HG02798 (cell line): ENCODE data around the gene NUS1.
"Not testable (repeated sequence)": the region's sequence is repeated elsewhere in the genome, so short reads cannot be mapped to it uniquely, and the experiment has no call there.

Experiments
- ATAC-seq: cut with Tn5 transposase; IDR thresholded peaks from one replicate; pipeline ENCODE4 v1.9.1; 2021; ENCODE audit warnings: mild to moderate bottlenecking; ENCODE audit not compliant: unreplicated experiment, poor library complexity

Gene NUS1

GRCh38 chr6:117674991-117675657 lies at the start of gene NUS1:
NUS1 (plus strand) TSS chr6:117675469; CDS start chr6:117675671, 202 bp downstream.
- ATAC-seq, result peak; percentile 99

- no peak for ATAC-seq
Measured at GRCh38 chr6:117627533-117627932, 47.7 kb upstream of the NUS1 start.

GRCh38 chr6:117629119-117629660 lies 46.1 kb upstream of the NUS1 start:
- ATAC-seq, result no peak

- no peak for ATAC-seq
Measured at GRCh38 chr6:117637770-117638169, 37.5 kb upstream of the NUS1 start.

GRCh38 chr6:117642976-117643375 lies 32.3 kb upstream of the NUS1 start:
- no peak for ATAC-seq

GRCh38 chr6:117651984-117652383 lies 23.3 kb upstream of the NUS1 start:
- not testable (repeated sequence) for ATAC-seq

- ATAC-seq, result no peak
Measured at GRCh38 chr6:117653949-117654348, 21.3 kb upstream of the NUS1 start.

- ATAC-seq, result no peak
Measured at GRCh38 chr6:117655380-117655779, 19.9 kb upstream of the NUS1 start.

- no peak for ATAC-seq
Measured at GRCh38 chr6:117666881-117667280, 8.4 kb upstream of the NUS1 start.

- ATAC-seq, result no peak
Measured at GRCh38 chr6:117668736-117669135, 6.5 kb upstream of the NUS1 start.

- ATAC-seq, result no peak
Measured at GRCh38 chr6:117674503-117674902, 766 bp upstream of the NUS1 start.

GRCh38 chr6:117675658-117676301 lies 511 bp downstream of the NUS1 start:
- peak; percentile 27 for ATAC-seq

- no peak for ATAC-seq
Measured at GRCh38 chr6:117676577-117677218, 1.4 kb downstream of the NUS1 start.

- no peak for ATAC-seq
Measured at GRCh38 chr6:117677553-117678141, 2.4 kb downstream of the NUS1 start.

GRCh38 chr6:117681162-117681741 lies 6.0 kb downstream of the NUS1 start:
- ATAC-seq, result no peak

- no peak for ATAC-seq
Measured at GRCh38 chr6:117684749-117685148, 9.5 kb downstream of the NUS1 start.

- ATAC-seq, result no peak
Measured at GRCh38 chr6:117685359-117685758, 10.1 kb downstream of the NUS1 start.

GRCh38 chr6:117687021-117687648 lies 11.9 kb downstream of the NUS1 start:
- no peak for ATAC-seq

- ATAC-seq, result not testable (repeated sequence)
Measured at GRCh38 chr6:117689584-117689983, 14.3 kb downstream of the NUS1 start.

GRCh38 chr6:117706504-117706903 lies 31.2 kb downstream of the NUS1 start:
- ATAC-seq, result no peak
